Measurements from ENCODE around the gene IGFL3.
"Not testable (repeated sequence)": the region's sequence is repeated elsewhere in the genome, so short reads cannot be mapped to it uniquely, and the experiment has no call there.

The IGFL3 gene

DNA sequence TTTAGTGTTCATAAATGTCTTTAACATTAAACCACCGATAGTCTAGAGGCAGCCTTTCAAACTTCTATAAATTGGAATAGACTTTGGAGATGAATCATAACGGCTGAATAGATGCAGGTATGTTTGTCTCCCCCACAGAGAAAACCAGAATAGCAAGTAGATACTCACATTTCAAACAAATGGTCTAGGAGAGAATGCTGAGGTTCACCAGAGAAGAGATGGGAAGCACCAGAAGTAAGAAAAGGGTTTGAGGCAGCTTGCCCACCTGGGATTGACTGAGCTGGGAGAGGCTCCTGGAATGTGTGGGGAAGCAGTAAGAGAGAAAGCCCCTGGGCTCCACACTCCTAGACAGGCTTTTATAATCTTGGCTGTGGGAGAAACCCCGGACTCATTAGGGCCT is 6.4 kb downstream of the IGFL3 start:
- DNase-seq, result no peak

DNA sequence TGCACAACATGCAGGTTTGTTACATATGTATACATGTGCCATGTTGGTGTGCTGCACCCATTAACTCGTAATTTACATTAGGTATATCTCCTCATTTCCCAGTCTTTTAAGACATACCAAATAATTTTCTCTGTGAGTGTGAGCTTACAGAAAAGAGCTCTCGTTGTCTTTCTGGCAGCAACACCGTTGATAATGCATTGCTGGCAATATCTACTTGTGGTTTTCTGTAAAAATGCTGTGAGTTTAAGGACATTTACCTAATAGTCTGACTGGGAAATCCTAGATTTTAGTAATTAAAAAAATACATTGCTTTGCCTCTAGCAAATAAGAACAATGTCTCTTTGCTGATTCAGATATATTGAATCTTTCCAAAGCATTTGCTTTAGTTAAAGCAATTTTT is 8.4 kb downstream of the IGFL3 start:
- no peak for DNase-seq

DNA sequence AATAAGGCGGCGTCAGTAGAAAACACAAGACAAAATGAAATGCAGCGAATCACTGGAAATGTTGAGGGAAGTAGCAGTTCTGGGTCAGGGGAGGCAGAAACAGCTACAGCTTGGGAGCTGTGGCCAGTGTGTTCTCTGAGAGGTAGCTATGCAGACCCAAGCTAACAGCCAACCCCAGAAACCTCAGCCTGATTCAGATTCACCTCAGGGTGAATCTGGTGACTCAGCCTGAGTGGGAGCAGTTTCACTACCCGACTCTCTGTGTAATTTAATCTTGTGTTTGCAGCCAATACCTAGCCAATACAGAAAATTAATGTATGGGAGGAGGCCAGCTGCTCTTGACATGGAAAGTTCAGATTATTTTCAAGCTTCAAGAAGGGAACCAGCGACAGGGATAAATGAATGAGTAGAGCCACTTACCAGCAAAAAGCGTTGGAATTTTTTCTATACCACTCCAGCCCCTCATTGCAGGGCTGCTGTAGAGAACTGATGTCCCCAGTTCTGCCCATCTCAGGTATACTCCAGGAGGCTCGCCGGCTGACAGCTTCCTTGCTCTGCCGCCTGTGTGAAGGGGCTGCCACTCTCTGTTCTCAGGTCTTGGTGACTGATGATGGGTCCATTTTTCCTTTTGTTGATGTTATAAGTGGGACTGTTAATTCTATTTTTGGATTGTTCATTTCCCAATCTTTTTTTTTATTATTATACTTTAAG is 8.9 kb downstream of the IGFL3 start:
- peak; percentile 13 for DNase-seq

DNA sequence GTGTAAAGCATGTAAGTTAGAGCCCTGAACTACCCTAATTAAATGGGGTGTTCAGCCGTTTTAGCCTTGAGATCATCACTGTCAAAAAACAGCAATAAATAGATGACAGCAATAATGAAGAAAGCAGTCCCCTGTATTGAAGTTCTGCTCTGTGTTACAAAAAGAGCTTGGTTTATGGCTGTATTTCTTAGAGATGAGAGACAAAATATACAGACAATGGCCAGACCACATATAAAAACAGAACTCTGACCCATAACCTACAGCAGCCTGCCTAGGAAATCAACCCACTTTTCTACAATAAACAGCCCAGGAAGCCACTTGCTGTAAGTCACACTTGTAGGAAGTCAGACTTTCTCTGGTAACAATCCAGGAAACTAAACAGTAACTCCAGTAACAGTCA is 10.8 kb downstream of the IGFL3 start:
- DNase-seq, result no peak

DNA sequence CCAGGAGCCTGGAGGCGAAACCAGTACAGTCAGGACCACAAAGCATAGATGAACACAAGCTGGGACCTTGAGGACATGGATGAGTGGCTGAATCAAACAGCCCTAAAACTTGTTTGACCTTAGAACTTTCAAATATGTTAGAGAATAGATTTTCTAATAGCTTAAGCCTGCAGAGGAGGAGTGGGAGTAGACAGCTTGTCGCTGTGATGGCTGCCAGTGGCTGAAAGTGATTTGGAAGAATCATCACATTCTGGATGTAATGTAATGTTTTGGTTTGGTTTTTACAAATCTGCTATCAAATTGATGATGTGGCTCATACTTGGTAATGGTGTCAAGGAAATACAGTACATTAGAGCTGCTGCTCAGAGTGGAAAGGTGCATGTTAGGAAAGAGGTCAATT is 12.0 kb downstream of the IGFL3 start:
- no peak for DNase-seq

GRCh38 chr19:46111376-46111775 is 13.1 kb downstream of the IGFL3 start:
- DNase-seq, result no peak

DNA sequence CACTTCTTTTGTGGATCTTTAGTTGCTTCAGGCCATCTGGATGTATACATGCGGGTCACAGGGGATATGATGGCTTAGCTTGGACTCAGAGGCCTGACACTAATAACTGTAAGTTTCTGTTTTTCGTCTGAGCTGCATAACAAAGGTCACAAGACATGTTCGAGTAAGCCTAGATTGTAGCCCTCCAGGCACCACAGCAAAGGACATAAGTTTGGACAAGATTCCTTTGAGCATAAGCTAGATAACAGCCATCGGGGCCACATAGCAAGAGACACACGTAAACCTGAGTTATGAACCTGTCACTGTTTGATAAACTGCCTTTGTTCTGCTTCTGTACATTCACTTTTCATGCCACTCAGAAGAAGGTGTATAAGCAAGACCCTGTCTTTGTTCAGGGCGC is 14.6 kb downstream of the IGFL3 start:
- DNase-seq, result no peak

DNA sequence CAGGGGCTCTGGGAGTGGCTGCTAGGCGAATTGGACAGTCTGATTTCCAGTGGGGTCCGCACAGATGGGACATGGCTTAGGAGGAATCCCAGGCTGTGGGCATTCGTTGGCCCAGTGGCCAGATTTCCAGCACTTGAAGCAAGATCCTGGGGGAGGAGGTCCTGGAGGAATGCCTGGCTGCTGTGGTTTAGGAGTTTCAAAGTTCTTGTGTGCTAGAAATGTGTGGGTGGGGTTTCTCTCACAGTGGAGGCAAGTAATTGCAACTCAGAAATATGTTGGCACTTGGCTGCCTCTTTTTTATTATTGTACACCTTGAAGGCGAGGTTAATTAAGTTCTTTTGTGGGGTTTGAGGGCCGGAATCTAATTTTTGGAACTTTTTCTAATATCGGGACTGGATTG is 17.1 kb downstream of the IGFL3 start:
- DNase-seq, result no peak

- not testable (repeated sequence) for DNase-seq
Measured at GRCh38 chr19:46102333-46102732, 22.2 kb downstream of the IGFL3 start.

GRCh38 chr19:46101293-46101692 is 23.2 kb downstream of the IGFL3 start:
- no peak for DNase-seq

- no peak for DNase-seq
Measured at GRCh38 chr19:46100344-46100743, 24.1 kb downstream of the IGFL3 start.

GRCh38 chr19:46090444-46090843 is 34.0 kb downstream of the IGFL3 start:
- no peak for DNase-seq

- DNase-seq, result no peak
Measured at GRCh38 chr19:46089432-46089831, 35.1 kb downstream of the IGFL3 start.

- no peak for DNase-seq
Measured at GRCh38 chr19:46088101-46088500, 36.4 kb downstream of the IGFL3 start.

GRCh38 chr19:46085888-46086287 is 38.6 kb downstream of the IGFL3 start:
- no peak for DNase-seq

GRCh38 chr19:46082728-46083050 is 41.8 kb downstream of the IGFL3 start:
- DNase-seq, result no peak

GRCh38 chr19:46081928-46082727 is 42.4 kb downstream of the IGFL3 start:
- DNase-seq, result peak; percentile 2

DNA sequence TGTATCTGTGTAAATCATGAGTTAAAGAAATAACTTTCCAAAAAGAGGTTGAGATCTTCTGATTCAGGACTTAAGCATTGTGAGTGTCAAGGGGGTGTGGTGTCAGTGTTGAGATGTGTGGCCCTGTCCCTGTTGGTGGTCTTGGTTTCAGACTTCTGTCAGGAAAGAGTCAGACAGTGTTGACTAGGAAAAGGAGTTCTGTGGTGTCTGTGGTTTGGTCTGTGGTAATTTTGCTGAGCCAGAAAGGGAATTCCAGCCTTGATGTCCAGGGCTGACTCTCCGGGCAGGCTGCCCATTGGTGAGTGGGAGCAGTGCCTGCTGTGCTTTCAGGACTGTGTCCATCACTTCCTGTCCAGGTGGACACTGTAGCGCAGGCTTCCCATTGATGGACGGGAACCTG is 43.9 kb downstream of the IGFL3 start:
- DNase-seq, result no peak

GRCh38 chr19:46079576-46079975 is 44.9 kb downstream of the IGFL3 start:
- DNase-seq, result no peak

DNA sequence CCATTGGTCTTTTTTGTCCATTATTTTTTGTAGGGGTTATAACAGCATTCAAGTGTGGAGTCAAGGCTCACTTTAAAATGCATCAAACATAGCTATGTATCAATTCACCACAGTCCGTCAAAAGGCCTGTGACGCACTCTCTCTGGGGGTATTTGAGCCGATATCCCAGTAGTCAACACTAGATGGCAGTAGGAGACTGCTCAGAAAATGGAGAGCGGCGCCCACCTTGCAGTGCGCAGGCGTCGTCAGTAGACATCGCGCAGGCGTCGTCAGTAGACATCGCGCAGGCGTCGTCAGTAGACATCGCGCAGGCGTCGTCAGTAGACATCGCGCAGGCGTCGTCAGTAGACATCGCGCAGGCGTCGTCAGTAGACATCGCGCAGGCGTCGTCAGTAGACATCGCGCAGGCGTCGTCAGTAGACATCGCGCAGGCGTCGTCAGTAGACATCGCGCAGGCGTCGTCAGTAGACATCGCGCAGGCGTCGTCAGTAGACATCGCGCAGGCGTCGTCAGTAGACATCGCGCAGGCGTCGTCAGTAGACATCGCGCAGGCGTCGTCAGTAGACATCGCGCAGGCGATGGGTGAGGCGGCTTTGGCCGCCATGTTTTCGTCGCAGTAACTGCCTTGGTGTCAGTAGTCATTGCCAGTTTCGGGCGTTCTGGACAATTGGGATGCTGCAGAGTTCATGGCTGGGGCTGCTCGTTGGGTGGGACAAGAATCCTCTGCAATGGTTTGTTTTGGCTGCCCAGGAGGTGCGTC is 45.7 kb downstream of the IGFL3 start:
- DNase-seq, result not testable (repeated sequence)

- DNase-seq, result no peak
Measured at GRCh38 chr19:46077815-46078167, 46.7 kb downstream of the IGFL3 start.

- peak; percentile 33 for DNase-seq
Measured at GRCh38 chr19:46076951-46077814, 47.3 kb downstream of the IGFL3 start.

Data from NCI-H2107 (cell line).